Gastrocnemius medialis (tissue), 4 donors: ENCODE measurements around the gene C5AR1.

Experiments
- POLR2A ChIP-seq, 2 donors: fragments of 450-650 bp; IDR thresholded peaks; one replicate each; pipeline ENCODE4 v1.6.1; 2017; ENCODE audit warnings: antibody characterized with exemption in 2 of 2, mild to moderate bottlenecking in 2 of 2, moderate library complexity in 2 of 2
- TF ChIP-seq, protein P1 (sequence below), 5 experiments: fragments of 450-650 bp in 3 of 5; fragments of 200-600 bp in 2 of 5; sonication (generic) in 2 of 5; IDR thresholded peaks in 4 of 5; conservative IDR thresholded peaks in 1 of 5; 1 replicate in 4 of 5; 2 replicates in 1 of 5; pipeline ENCODE4 v1.5.1; 2016 to 2019; ENCODE audit warnings: antibody characterized with exemption in 5 of 5, mild to moderate bottlenecking in 3 of 5, moderate library complexity in 3 of 5

DNA sequence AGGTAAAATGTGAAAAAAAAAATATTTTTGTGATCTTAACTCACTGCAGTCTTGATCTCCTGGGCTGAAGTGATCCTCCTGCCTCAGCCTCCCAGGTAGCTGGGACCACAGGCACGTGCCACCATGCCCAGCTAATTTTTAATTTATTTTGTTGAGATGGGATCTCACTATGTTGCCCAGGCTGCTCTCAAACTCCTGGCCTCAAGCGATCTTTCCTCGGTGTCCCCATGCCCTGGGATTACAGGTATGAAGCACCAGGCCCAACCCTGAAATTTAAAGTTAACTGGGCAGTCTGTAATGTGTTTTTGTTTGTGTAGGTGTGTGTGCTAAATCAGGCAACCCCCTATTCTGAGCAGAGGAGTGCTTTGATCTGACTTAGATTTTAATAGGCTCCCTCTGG lies 3.4 kb upstream of the C5AR1 start:
- TF ChIP-seq, protein P1, sequence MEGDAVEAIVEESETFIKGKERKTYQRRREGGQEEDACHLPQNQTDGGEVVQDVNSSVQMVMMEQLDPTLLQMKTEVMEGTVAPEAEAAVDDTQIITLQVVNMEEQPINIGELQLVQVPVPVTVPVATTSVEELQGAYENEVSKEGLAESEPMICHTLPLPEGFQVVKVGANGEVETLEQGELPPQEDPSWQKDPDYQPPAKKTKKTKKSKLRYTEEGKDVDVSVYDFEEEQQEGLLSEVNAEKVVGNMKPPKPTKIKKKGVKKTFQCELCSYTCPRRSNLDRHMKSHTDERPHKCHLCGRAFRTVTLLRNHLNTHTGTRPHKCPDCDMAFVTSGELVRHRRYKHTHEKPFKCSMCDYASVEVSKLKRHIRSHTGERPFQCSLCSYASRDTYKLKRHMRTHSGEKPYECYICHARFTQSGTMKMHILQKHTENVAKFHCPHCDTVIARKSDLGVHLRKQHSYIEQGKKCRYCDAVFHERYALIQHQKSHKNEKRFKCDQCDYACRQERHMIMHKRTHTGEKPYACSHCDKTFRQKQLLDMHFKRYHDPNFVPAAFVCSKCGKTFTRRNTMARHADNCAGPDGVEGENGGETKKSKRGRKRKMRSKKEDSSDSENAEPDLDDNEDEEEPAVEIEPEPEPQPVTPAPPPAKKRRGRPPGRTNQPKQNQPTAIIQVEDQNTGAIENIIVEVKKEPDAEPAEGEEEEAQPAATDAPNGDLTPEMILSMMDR (IDR thresholded peaks at IDR 0.05 in 4 of 5, conservative IDR thresholded peaks at IDR 0.05 in 1 of 5), result no peak
- no peak for TF ChIP-seq POLR2A (IDR thresholded peaks at IDR 0.05)
